ENCODE measurements around the gene TTLL4. TPM values are rescaled to one million over a fixed set of nuclear protein-coding genes. Genes with fewer than 3 reads are reported as not detected.
A peak's percentile ranks its signal among the peaks of the same experiment; 100 is the strongest.

Gene TTLL4
- total and polyA plus RNA-seq, 2 of the 8 experiments (the other 6 are each of a cell fraction or from before 2014, with no cell fraction given): 71.1 to 105 TPM

- Histone ChIP-seq H2AK5ac (ENCODE audit: low read depth, low read length) (no peak overlapping the region), H3K56ac (replicated peaks; ENCODE audit: insufficient read length, low read depth, low read length) (no peak overlapping the region), H4K91ac (replicated peaks; ENCODE audit: insufficient read length, low read length) (no peak overlapping the region), H2BK5ac (ENCODE audit: low read depth, low read length) (no peak overlapping the region), H4K20me1 (replicated peaks in 1 of 2; ENCODE audit: control insufficient read depth in 1 of 2, insufficient read depth in 2 of 2, low read length in 2 of 2) (no peaks in the 10 kb centered on the region), H3K79me2 (ENCODE audit: control insufficient read depth in 1 of 2, insufficient read depth in 2 of 2, low read length in 2 of 2) (no peaks in the 10 kb centered on the region), H2BK15ac (ENCODE audit: low read length) (0 out of 2 replicates have a peak overlapping the region, but pooled peaks have one; percentile 31), H3K9ac (replicated peaks in 1 of 4; ENCODE audit: extremely low read depth in 1 of 4, low read depth in 3 of 4, low read length in 3 of 4) (no peak overlapping the region), H3K9me3 (ENCODE audit: insufficient read depth in 2 of 2, low read depth in 1 of 2, low read length in 1 of 2) (peaks cover 0 to 8% of the 10 kb centered on the region in 2 experiments; a peak in 2 of 4 replicates), H3K4me1 (replicated peaks in 1 of 4; ENCODE audit: control insufficient read depth in 3 of 4, insufficient read depth in 4 of 4, low read length in 3 of 4) (peaks cover 0 to 10% (median 1%) of the 10 kb centered on the region in 4 experiments; a peak in 3 of 7 replicates), H3K79me1 (ENCODE audit: low read depth, low read length) (no peaks in the 10 kb centered on the region), H3K23me2 (ENCODE audit: low read depth, low read length) (no peaks in the 10 kb centered on the region), H3K27me3 (replicated peaks in 1 of 4; ENCODE audit: control insufficient read depth in 3 of 4, extremely low read depth in 1 of 4, insufficient read depth in 3 of 4, low read length in 3 of 4) (no peaks in the 10 kb centered on the region), H2BK12ac (ENCODE audit: low read depth, low read length) (0 out of 2 replicates have a peak overlapping the region, but pooled peaks have one; percentile 27), H3K14ac (ENCODE audit: insufficient read length) (no peak overlapping the region), H3K18ac (ENCODE audit: extremely low read depth, low read length) (no peak overlapping the region), H4K5ac (ENCODE audit: insufficient read length, low read depth, low read length) (no peak overlapping the region), H3K4me3 (ENCODE audit: extremely low read depth in 1 of 4, insufficient read depth in 2 of 4, low read depth in 3 of 4, low read length in 4 of 4) (no peak overlapping the region), H3K23ac (ENCODE audit: insufficient read length) (no peak overlapping the region), H2BK120ac (replicated peaks; ENCODE audit: low read depth, low read length) (no peak overlapping the region), H2AFZ (ENCODE audit: low read length) (no peak overlapping the region; the same call in 1 of the 2 replicates), H3K36me3 (ENCODE audit: control insufficient read depth in 2 of 4, insufficient read depth in 4 of 4, low read length in 3 of 4) (no peaks in the 10 kb centered on the region), H3K27ac (ENCODE audit: low read depth, low read length) (no peak overlapping the region), H2BK20ac (ENCODE audit: low read length) (no peak overlapping the region), H3K4ac (replicated peaks; ENCODE audit: insufficient read length, low read depth, low read length) (no peak overlapping the region), H3K4me2 (ENCODE audit: insufficient read depth in 1 of 2, low read depth in 2 of 2, low read length in 2 of 2) (no peak overlapping the region; a peak in 1 of 4 replicates), H4K8ac (ENCODE audit: extremely low read depth, insufficient read depth, low read length) (no peak overlapping the region)
- POLR2A ChIA-PET (ENCODE audit: partially characterized antibody): no interaction called here
- CTCF ChIA-PET (ENCODE audit: partially characterized antibody): no interaction called here
- whole genome bisulfite sequencing, 2 experiments (ENCODE audit: extremely low coverage in 1 of 2, insufficient coverage in 1 of 2, insufficient read length in 1 of 2, insufficient replicate concordance in 2 of 2, low coverage in 1 of 2, low lambda C conversion rate in 2 of 2, missing lambda C conversion rate in 1 of 2): 92% methylated on average over 6 of the region's 6 CpGs; no CpG with 5 or more reads in 1 of the 2 experiments
- FAIRE-seq (no peak), DNase-seq (ENCODE audit: low read depth in 1 of 2, low spot score in 2 of 2) (no peak)
- TF ChIP-seq GABPA (IDR thresholded peaks at IDR 0.05; ENCODE audit: borderline replicate concordance, insufficient read depth, low read length) (no peak), HDAC2 (IDR thresholded peaks at IDR 0.05; ENCODE audit: borderline replicate concordance in 1 of 2, low read depth in 2 of 2, low read length in 2 of 2) (no peak), TAF1 (IDR thresholded peaks at IDR 0.05; ENCODE audit: low read depth, low read length) (no peak), ASH2L (IDR thresholded peaks at IDR 0.05; ENCODE audit: low read length) (no peak), ZNF274 (IDR thresholded peaks at IDR 0.05; ENCODE audit: borderline replicate concordance, extremely low read depth, low read length) (no peak), CTBP2 (IDR thresholded peaks at IDR 0.05; ENCODE audit: borderline replicate concordance, insufficient read depth, insufficient read length, low read length) (no peak), YY1 (IDR thresholded peaks at IDR 0.05; ENCODE audit: low read depth, low read length) (no peak), EP300 (IDR thresholded peaks at IDR 0.05; ENCODE audit: borderline replicate concordance in 1 of 2, low read depth in 2 of 2, low read length in 2 of 2) (no peak), CHD2 (IDR thresholded peaks at IDR 0.05; ENCODE audit: low read length) (no peak)
- TF ChIP-seq, protein P1, sequence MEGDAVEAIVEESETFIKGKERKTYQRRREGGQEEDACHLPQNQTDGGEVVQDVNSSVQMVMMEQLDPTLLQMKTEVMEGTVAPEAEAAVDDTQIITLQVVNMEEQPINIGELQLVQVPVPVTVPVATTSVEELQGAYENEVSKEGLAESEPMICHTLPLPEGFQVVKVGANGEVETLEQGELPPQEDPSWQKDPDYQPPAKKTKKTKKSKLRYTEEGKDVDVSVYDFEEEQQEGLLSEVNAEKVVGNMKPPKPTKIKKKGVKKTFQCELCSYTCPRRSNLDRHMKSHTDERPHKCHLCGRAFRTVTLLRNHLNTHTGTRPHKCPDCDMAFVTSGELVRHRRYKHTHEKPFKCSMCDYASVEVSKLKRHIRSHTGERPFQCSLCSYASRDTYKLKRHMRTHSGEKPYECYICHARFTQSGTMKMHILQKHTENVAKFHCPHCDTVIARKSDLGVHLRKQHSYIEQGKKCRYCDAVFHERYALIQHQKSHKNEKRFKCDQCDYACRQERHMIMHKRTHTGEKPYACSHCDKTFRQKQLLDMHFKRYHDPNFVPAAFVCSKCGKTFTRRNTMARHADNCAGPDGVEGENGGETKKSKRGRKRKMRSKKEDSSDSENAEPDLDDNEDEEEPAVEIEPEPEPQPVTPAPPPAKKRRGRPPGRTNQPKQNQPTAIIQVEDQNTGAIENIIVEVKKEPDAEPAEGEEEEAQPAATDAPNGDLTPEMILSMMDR (IDR thresholded peaks at IDR 0.05; ENCODE audit: control extremely low read depth in 1 of 3, insufficient read depth in 1 of 3, low read depth in 1 of 3, low read length in 3 of 3): no peak
Measured at GRCh38 chr2:218799990-218800389, 89.4 kb downstream of the TTLL4 start.

Measured in H1 (cell line).